GM18520 (cell line): ENCODE measurements around the gene FAM81A.

ENCODE experiments used
- ATAC-seq: cut with Tn5 transposase; IDR thresholded peaks from one replicate; pipeline ENCODE4 v1.9.1; 2021; ENCODE audit not compliant: unreplicated experiment

Gene FAM81A

DNA sequence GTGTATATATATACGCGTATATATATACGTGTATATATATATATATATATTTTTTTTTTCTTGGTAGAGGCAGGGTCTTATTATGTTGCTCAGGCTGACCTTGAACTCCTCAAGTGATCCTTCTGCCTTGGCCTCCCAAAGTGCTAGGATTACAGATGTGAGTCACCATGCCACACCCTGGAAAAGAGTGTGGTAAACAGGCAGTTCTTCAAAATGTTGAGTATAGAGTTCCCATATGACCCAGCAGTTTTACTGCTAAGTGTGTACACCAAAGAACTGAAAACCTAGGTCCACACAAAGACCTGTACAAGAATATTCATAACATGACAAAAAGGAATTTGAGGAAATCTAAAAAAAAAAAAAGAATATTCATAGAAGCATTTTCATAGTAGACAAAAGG lies 101.8 kb downstream of the FAM81A start:
- ATAC-seq: no peak

DNA sequence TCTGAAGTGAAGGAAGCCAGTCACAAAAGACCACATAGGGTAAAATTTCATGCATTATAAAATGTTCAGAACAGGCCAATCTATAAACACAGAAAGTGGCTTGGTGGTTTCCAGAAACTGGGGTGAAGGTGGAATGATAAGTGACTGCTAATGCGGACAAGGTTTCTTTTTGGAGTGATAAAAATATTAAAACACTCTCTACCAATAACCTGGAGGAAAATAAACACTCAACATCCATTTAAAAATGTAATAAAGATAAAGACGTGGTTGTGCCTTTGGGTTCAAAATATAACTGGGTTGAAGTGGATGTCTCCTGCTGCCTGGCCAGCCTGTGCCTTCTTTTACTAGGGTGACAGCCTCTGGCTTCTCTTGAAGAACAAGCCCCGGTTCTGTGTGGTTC lies 102.7 kb downstream of the FAM81A start:
- no peak for ATAC-seq

DNA sequence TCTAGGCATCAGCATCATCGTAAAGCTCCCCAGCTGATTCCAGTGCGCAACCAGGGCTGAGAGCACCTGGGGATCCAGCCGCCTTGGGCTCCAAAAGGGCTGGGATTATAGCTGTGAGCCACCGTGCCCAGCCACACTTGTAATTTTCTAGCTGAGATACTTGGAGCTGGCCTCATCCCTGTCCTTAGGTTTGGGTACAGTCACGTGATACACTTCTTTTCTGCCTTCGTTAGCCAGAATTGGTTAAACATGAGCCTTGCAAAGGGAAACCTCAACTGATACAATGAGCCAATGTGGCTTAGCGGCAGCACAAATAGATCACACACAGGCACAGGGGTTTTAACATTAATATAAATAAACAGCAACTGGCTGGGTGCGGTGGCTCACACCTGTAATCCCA lies 103.8 kb downstream of the FAM81A start:
- no peak for ATAC-seq

DNA sequence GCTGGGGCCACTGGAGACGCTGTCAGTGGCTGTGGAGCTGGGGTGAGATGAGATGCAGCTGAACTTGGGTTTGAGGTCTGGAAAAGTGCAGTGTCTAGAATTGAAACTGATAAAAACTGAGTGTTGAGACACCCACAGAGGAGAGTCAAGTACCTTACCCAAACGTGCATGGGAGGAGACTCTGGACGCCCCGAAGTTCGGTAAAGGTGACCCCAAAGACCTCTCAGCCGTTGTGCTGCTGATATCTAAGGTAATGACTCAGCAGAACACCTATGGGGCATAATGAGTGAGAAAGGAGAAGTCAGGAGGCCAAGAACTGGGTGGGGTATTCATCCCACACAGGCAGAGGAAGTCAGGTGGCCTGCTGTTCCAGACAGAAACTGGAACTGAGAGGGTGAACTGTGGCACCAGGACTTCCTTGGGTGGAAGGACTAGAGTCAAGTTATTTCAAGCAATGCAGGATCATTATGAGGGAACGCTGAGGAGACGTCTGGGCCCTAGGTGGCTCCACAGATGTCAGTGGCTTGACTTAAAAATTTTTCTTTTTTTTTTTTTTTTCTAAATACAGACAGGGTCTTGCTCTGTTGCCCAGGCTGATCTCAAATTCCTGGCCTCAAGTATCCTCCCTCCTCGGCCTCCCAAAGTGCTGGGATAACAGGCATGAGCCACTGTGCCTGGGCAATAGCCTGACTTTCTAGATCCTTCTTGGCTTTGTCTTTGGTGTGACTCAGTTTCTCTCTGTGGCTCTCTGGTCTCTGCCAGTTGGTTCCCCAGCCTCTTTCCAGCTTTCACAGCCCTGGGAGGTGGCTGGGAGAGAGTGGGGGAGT lies 105.9 kb downstream of the FAM81A start:
- no peak for ATAC-seq

DNA sequence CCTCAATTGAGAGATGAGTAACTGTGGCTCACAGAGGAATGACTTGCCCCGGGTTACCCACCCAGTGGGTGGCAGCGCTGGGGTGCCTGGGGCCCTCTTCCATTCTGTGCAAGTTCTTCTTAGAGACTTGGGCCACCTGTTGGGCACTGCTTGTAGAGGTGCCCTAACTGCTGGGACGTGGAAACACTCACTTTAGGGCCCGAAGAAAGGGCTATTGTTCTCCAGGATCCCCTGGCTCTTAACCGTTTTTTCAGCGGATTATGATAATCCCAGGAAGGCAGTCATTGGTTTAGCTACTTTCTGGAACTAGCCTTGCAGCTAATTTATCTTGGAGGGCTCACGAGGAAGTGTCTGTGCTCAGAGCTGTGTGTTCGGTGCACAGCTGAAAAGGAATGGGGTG lies 107.6 kb downstream of the FAM81A start:
- ATAC-seq: no peak

DNA sequence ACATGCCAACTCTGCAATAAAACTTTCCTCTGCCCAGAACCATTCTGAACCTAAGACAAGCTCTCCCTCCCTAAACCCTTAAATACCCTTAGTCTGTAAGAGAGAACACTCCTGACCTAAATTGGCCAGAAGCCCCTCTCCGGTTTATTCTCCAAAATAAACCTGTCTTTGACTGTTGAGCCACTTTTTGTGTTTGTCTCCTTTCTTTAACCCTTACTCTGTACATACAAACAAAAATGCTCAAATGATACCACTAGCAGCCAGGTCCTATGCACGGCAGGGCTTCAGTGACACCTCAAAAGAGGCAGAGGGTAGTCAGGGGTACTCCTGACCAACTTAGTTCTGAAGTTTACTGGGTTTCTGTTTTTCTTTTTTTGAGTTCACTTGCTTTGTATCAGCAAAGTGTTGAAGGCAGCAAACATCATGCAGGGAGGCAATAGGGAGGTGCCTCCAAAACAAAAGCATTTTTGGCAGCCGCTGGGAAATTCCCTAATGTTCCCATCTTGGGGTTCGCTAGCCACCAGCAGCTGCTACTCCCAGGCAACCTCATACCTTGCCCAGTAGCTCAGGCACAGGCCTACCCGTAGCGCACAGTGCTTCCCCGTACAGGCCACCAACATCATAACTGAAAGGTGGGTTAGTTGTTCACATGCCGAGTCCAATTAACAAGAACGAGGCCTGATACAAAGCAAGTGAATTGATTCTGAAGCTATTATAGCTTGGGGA lies 110.7 kb downstream of the FAM81A start:
- ATAC-seq: no peak

DNA sequence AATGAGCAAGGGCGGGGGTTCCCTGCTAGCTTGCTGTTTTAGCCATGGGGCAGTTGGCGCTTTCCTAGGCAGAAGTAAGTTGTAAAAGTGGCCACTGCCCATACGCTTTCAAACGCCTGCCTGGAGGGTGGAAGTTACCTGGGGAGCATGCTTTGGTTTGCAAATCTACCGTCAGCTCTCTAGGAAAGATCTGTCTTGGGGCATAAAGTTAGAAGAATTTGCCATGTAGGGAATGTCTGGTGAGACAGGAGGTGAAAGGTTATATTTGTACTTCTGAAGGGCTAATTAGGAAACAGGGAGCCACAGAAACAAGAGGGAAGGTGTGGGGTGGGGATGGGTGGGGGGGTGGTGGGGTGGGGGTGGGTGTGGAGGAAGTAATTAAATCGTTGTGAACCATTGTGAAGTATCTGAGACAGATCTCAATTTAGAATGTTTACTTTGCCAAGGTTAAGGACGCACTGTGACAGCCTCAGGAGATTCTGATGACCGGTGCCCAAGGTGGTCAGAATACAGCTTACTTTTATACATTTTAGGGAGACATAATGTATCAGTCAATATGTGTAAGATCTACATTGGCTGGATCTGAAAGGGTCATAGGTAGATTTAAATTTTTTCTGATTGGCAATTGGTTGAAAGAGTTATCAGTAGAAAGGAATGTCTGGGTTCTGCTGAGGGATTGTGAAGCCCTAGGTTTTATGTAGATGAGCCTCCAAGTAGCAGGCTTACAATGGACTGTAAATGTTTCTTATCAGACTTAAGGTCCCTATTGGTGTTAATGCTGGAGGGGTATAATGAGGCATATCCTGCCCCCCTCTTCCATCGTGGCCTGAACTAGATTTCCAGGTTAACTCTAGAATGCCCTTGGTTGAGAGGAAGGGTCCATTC lies 111.6 kb downstream of the FAM81A start:
- no peak for ATAC-seq

DNA sequence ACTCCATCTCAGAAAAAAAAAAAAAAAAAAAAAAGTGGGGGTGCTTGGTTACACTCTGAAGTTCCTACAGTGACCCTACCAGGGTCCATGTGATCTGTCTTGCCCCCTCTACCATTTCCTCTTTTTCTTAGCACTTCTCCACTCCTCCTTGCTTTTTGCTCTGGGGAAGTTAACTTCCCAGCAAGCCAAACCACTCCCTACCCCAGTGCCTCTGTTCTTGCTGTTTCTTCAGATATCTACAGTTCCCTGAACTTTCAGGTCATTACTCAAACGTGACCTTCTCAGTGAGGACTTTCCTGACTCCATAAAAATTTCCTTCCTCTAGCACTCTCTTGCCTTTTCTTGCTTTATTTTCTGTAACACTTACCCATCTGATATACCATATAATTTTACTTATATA lies 112.5 kb downstream of the FAM81A start:
- ATAC-seq: no peak

DNA sequence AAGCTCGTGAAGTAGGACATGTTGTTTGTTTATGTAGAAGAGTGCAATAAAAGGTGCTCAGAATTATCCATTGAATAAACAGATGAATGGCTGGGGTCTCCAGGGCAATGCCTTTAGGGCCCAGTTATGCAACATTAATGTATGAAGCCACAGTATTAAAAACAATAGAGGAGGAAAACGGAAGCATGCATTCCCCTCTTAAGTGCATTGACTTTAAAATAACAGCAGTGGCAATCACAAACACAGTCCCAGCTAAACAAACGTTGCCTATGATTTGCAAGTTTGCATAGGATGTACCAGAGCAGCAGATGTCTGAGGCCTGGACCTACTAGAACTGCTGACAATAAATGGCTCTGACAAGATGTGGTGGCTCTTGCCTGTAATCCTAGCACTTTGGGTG lies 113.0 kb downstream of the FAM81A start:
- ATAC-seq: no peak

DNA sequence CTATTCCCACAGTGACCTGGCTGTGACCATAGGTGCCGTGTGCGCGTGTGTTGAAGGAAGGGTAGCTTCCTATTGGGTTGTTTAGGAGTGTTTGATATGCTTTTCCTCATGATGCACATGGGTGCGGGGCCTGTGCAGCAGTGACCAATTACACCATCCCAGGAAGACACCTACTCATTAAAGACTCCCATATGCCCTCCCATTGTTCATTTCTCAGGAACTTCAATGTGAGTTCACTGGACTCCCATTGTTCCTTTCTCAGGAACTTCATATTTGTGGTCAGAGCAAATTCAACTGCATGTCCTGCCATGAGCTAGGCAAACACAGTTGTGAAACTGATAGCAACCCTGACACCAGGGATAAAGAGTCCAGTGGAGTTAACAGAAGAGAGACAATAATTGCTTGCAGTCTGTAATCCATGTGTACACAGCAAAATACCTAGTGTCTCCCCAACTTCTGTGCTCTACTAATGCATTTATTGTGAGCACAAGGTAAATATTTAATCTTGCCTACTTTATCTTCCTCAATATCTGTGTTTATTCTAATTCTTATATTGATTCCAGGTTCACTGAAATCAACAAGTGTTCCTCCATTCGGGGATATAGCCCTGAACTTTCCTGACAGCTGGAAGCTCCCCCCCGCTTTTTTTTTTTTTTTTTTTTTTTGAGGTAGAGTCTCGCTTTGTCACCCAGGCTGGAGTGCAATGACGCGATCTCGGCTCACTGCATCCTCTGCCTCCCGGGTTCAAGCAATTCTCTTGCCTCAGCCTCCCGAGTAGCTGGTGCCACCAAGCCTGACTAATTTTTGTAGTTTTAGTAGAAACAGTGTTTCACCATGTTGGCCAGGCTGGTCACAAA lies 116.1 kb downstream of the FAM81A start:
- no peak for ATAC-seq

DNA sequence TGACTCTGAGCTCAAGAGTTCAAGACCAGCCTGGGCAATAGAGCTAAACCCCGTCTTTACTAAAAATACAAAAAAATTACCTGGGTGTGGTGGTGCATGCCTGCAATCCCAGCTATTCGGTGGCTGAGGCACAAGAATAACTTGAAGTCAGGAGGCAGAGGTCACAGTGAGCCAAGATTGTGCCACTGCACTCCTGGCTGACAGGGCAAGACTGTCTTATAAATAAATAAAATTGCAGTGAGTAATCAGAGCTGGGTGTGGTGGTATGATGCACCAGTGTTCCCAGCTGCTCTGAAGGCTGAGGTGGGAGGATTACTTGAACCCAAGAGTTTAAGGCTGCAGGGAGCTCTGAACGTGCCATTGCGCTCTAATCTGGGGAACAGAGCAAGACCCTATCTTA lies 117.7 kb downstream of the FAM81A start:
- no peak for ATAC-seq

DNA sequence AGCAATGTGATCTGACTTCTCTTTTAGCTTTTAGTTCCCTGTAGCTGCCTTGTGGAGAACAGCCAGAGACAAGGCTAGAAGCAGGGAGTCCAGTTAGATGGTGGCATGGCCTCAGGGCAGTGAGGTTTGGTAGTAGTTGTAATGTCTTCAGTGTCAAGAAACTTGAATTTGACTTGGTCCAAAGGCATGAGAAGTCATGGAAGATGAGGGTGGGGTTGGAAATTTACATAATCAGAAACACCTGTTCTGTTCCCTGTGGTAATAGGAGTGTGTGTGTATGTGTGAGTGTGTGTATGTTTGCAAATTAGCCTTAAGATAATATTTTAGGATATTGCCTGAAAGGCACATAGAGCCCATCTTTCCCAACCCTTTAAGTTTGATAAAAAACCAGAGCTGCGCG lies 118.4 kb downstream of the FAM81A start:
- no peak for ATAC-seq

DNA sequence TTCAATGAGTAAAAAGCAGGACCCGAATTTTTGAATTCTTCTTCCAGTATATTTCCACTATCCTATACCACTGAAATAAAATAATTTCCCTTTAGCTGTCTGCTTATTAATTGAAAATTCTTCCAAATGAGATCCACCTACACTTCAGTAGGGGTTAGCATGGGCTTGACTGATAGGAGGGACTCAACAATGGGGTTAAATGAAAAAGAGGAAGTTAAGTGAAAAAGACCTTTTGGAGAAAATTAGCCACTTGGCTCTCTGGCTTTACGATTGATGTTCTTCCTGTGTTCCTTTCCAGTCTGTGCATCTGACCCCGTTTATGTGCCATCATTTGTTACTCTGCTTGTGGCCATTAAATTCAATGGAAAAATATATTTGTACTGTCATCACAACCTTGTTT lies 119.6 kb downstream of the FAM81A start:
- no peak for ATAC-seq

DNA sequence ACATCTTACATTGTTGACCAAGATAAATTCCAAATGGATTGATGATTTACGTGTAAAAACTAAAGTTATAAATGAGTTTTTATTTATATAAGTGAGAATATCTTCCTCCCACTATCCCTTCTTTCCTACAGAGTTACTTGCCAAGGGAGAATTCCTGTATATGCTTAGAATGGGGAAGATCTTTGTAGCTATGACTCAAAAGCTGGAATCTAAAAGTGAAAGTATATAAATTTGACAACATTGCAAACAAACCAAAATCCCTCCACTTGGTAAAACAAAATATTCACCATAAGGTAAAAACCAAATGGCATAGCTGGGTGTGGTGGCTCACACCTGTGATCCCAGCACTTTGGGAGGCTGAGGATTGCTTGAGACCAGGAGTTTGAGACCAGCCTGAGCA lies 120.9 kb downstream of the FAM81A start:
- ATAC-seq: no peak

DNA sequence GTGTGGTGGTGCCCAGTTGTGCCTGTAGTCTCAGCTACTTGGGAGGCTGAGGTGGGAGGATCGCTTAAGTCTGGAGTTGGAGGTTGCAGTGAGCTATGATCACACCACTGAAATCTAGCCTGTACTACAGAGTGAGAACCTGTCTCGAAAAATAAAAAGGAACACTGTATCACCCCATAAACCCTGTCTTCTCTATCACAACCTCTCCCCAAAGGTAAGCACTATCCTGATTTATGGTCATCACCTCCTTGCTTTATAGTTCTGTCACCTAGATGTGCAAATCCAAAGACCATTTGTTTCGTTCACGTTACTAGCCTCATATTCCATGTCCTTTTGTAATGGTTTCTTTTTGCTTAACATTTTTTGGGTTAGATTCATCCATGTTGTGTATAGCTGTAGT lies 123.6 kb downstream of the FAM81A start:
- ATAC-seq: no peak

DNA sequence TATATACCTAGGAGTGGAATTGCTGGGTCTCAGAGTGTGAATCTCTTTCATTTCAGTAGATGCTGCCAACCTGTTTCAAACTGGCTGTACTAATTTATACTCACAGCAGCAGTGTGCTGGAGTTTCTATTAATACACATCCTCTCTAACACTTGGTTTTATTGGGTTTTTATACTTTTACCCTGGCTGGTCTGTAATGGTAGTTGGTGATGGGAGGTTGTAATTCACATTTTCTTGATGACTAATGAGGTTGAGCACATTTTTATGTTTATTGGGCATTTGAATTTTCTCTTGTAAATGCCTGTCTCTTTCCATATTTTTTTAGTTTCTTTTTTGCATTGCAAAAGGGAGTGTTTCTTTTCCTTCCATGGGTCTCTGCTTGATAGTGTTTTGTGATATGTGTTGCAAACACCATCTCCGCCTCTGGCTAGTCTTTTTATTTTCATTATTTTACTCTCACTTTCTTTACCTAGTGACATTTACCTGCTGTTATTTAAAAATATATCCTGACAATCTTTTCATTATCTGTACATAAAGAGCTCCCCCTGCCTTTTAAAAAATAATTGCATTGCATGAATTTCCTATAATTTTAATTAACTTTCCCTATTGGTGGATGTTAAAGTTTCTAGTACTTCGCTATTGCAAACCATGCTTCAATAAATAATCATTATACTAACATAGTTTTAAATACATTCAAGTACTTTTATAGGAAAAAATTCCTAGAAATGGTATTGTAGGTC lies 124.6 kb downstream of the FAM81A start:
- ATAC-seq: no peak

DNA sequence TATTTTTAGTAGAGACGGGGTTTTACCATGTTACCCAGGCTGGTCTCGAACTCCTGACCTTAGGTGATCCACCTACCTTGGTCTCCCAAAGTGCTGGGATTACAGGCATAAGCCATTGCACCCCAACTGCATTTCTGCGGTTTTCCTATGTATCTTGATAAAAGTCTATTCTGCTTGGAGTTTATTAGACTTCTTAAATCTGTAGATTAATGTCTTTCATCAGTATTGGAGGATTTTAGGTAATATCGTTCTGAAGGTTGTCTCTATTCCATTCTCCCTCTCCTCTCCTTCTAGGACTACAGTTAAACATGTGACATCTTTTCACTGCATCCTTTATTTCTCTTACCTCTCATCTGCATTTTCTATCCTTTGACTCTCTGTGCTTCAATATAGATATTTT lies 127.3 kb downstream of the FAM81A start:
- no peak for ATAC-seq

DNA sequence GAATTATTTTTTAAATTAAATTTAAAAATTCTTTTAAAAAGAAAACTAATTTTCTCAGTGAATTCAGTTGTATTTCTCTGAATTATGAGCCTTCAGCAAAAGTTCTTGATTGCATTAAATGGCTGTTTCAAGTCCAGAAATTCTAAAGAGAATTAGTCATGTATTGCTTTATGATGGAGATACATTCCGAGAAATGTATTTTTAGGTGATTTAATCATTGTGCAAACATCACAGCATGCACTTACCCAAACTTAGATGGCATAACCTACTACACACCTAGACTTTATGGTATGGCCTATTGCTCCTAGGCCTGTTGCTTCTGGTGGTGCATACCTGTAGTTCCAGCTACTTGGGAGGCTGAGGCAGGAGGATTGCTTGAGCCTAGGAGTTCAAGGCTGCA lies 129.3 kb downstream of the FAM81A start:
- ATAC-seq: no peak

DNA sequence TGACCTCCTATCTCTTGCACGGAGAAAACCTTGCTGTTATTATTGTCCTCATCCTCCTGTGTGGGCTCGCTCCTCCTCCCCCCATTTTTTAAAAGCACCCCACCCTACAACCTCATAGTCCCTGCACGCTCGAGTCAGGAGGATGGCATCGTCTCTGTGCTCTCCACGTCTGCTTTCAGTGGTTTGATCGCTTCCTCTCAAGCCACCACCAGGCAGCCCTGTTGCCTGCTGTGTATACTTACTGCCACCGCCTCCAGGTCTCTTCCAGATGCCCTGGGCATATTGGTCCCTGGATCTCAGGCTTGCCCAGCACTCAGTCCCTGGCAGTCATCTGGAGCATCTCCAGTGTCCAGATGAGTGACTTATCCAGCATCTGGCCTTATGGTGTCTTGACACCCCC lies 131.5 kb downstream of the FAM81A start:
- no peak for ATAC-seq

DNA sequence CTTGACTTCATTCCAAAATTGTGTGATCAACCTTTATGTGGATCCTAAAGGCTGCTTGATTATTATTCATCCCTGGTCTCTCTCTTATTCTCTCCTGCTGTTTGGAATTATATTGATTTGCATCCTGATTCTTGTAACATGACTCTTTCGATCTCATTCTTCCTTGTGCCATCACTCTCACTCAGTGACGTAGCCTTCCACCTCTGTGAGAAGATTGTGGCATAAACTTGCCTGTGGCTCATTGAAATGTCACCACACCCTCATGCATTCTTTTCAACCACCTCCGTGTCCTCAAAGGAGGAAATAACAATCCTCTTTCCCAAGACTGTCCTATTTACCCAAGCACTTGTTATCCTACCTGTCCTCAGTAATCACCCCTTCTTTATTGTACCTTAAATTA lies 132.3 kb downstream of the FAM81A start:
- ATAC-seq: no peak
